Motor neuron (in vitro differentiated cells): Measurements from ENCODE around the gene PNPO. TPM values are rescaled to one million over a fixed set of nuclear protein-coding genes. Genes with fewer than 3 reads are reported as not detected.

Experiments
- ATAC-seq, 8 experiments: fragments of 200-7000 bp; cut with Tn5 transposase; replicated peaks in 6 of 8; 2 replicates each; pipeline ENCODE4 v1.8.0; 2021; ENCODE audit warnings: mild to moderate bottlenecking in 8 of 8, moderate library complexity in 8 of 8
- H3K27ac ChIP-seq, 2 donors: fragments of 250-450 bp; sonication (Bioruptor Pico); 2 replicates each; pipeline ENCODE4 v1.9.0; 2021; ENCODE audit warnings: antibody characterized with exemption in 2 of 2, mild to moderate bottlenecking in 2 of 2, moderate library complexity in 1 of 2
- H3K4me1 ChIP-seq, 2 donors: fragments of 250-450 bp; sonication (Bioruptor Pico); replicated peaks in 1 of 2; 2 replicates each; pipeline ENCODE4 v1.6.1; 2021; ENCODE audit warnings: antibody characterized with exemption in 2 of 2, mild to moderate bottlenecking in 2 of 2, moderate library complexity in 1 of 2
- H3K4me3 ChIP-seq, 5 donors: fragments of 250-450 bp; sonication (Bioruptor Pico); 2 replicates each; pipeline ENCODE4 v1.9.0; 2021; ENCODE audit warnings: antibody characterized with exemption in 5 of 5, mild to moderate bottlenecking in 5 of 5, moderate library complexity in 4 of 5
- WGBS, 10 experiments: fragments of 450-650 bp; shearing (Covaris generic); methylation state at CpG; one replicate each; pipeline ENCODE4 v1.0.0; 2022; 5-methylcytosine and 5-hydroxymethylcytosine counted together
- in situ Hi-C, 9 experiments: fragments of 400-800 bp; cut with MboI; loops; one replicate each; pipeline ENCODE4 v1.15.0; 2021; ENCODE audit warnings: low sequenced_read_pairs in 9 of 9, low pct_unique_long_range_greater_than_20kb in 2 of 9; ENCODE audit not compliant: unreplicated experiment in 9 of 9
- total RNA-seq, 8 experiments: library from RNA; unstranded; fragments of 300-600 nt; gene quantifications; 2 replicates each; pipeline versions ENCODE4 v1.2.3 to v1.2.4, GENCODE V29; 2022

The PNPO gene
- total RNA-seq, 8 experiments from 2014 or later, result 7.3 to 54.6 (median 10.7) TPM

- Histone ChIP-seq H3K4me1 (peaks cover 0 to 4% of the 10 kb centered on the region in 2 donors), H3K4me3 (no peak overlapping the region), H3K27ac (no peak overlapping the region)
- 33 to 100% (median 50%) methylated on average over 1 to 2 of the region's 4 CpGs; no CpG with 5 or more reads in 7 of the 10 experiments for WGBS, 10 experiments
- ATAC-seq, result peak in 3 of 8 experiments; percentile 13 to 21 (median 14)
- in situ Hi-C loops, result no loop called here
Measured at GRCh38 chr17:47956791-47957590, 15.6 kb downstream of the PNPO start.

- peak in 2 of 8 experiments; percentile 9 to 60 for ATAC-seq
- H3K27ac ChIP-seq, result no peak within 1 kb of the TSS
- peaks cover 0 to 4% of the 10 kb centered on the region in 2 donors for H3K4me1 ChIP-seq
- no peak within 1 kb of the TSS for H3K4me3 ChIP-seq
- 0 to 92% (median 44%) methylated on average over 1 to 11 of the region's 16 CpGs; no CpG with 5 or more reads in 4 of the 10 experiments for WGBS, 10 experiments
- in situ Hi-C loops, result no loop called here
Measured at GRCh38 chr17:47957591-47958490, 16.5 kb downstream of the PNPO start, which contains the start of gene PRR15L. TSS of gene PRR15L (minus strand) at chr17:47957883. CDS start at chr17:47953234, 4,649 bp downstream.

GRCh38 chr17:47959825-47960655 is 18.7 kb downstream of the PNPO start:
- WGBS, 10 experiments, result 60 to 100% (median 76%) methylated on average over 1 to 7 of the region's 8 CpGs; no CpG with 5 or more reads in 2 of the 10 experiments
- H3K4me1 ChIP-seq, result peaks cover 0 to 4% of the 10 kb centered on the region in 2 donors
- no peak overlapping the region for H3K4me3 ChIP-seq
- ATAC-seq, result peak in 1 of 8 experiments; percentile 33
- in situ Hi-C loops, result no loop called here
- H3K27ac ChIP-seq, result no peak overlapping the region

- ATAC-seq, result no peak
- in situ Hi-C loops, result no loop called here
- WGBS, 10 experiments, result 0 to 100% (median 53%) methylated on average over 1 to 4 of the region's 6 CpGs; no CpG with 5 or more reads in 2 of the 10 experiments
- Histone ChIP-seq H3K4me3 (no peak overlapping the region), H3K4me1 (peaks cover 0 to 4% of the 10 kb centered on the region in 2 donors), H3K27ac (no peak overlapping the region)
Measured at GRCh38 chr17:47961406-47961805, 20.0 kb downstream of the PNPO start.

- in situ Hi-C loops, result no loop called here
- H3K27ac ChIP-seq, result no peak overlapping the region
- no peaks in the 10 kb centered on the region for H3K4me1 ChIP-seq
- 0 to 100% (median 68%) methylated on average over 1 to 2 of the region's 3 CpGs; no CpG with 5 or more reads in 6 of the 10 experiments for WGBS, 10 experiments
- H3K4me3 ChIP-seq, result no peak overlapping the region
- ATAC-seq, result no peak
Measured at GRCh38 chr17:47962901-47963300, 21.5 kb downstream of the PNPO start.

- H3K4me3 ChIP-seq, result no peak overlapping the region
- in situ Hi-C loops, result no loop called here
- no peaks in the 10 kb centered on the region for H3K4me1 ChIP-seq
- no peak overlapping the region for H3K27ac ChIP-seq
- WGBS, 10 experiments, result 82 to 100% (median 95%) methylated on average over 1 to 5 of the region's 5 CpGs; no CpG with 5 or more reads in 2 of the 10 experiments
- ATAC-seq, result no peak
Measured at GRCh38 chr17:47964856-47965255, 23.5 kb downstream of the PNPO start.

- Histone ChIP-seq H3K4me3 (no peak overlapping the region), H3K27ac (no peak overlapping the region), H3K4me1 (peaks cover 4 to 6% of the 10 kb centered on the region in 2 donors)
- in situ Hi-C loops, result no loop called here
- peak in 3 of 8 experiments; percentile 36 to 57 (median 55) for ATAC-seq
- WGBS, 10 experiments, result 75 to 100% methylated on average over 1 of the region's 1 CpG; no CpG with 5 or more reads in 8 of the 10 experiments
Measured at GRCh38 chr17:47966079-47966519, 24.7 kb downstream of the PNPO start.

GRCh38 chr17:47967607-47968252 is 26.4 kb downstream of the PNPO start:
- peak in 2 of 8 experiments; percentile 1 for ATAC-seq
- H3K4me3 ChIP-seq, result no peak overlapping the region
- peaks cover 12 to 14% of the 10 kb centered on the region in 2 donors for H3K4me1 ChIP-seq
- in situ Hi-C loops, result no loop called here
- 0 to 80% (median 60%) methylated on average over 1 to 3 of the region's 5 CpGs; no CpG with 5 or more reads in 5 of the 10 experiments for WGBS, 10 experiments
- no peak overlapping the region for H3K27ac ChIP-seq

- ATAC-seq, result no peak
- H3K4me1 ChIP-seq, result peaks cover 12 to 14% of the 10 kb centered on the region in 2 donors
- in situ Hi-C loops, result no loop called here
Measured at GRCh38 chr17:47968836-47969235, 27.5 kb downstream of the PNPO start.

GRCh38 chr17:47969930-47970724 is 28.8 kb downstream of the PNPO start:
- 32 to 100% (median 81%) methylated on average over 1 to 12 of the region's 15 CpGs for WGBS, 10 experiments
- no peak for ATAC-seq
- Histone ChIP-seq H3K4me3 (peak overlapping the region in 4 of 5 donors; percentile 6 to 21 (median 16)), H3K27ac (peak overlapping the region in 1 of 2 donors; percentile 55), H3K4me1 (peaks cover 12 to 14% of the 10 kb centered on the region in 2 donors)
- in situ Hi-C loops, result no loop called here

More at GRCh38 chr17:47968836-47969235, 27.5 kb downstream of the PNPO start:
- Histone ChIP-seq H3K27ac (no peak overlapping the region), H3K4me3 (no peak overlapping the region)
- 67 to 95% (median 83%) methylated on average over 1 to 5 of the region's 5 CpGs; no CpG with 5 or more reads in 4 of the 10 experiments for WGBS, 10 experiments
